ENCODE results near the gene ICOS.

ICOS gene

GRCh38 chr2:204010628-204011560 lies 74.3 kb downstream of the ICOS start:
- no peak for DNase-seq (ENCODE audit: low spot score)
